NCI-H345 treated with DMSO at 0.1 percent for 48 hours (cell line): ENCODE measurements around the gene AMACR.

Experiments used
- DNase-seq: peaks from one replicate; lab custom pipeline; 2025; ENCODE audit not compliant: unreplicated experiment; lab: John Stamatoyannopoulos, UW

AMACR gene

DNA sequence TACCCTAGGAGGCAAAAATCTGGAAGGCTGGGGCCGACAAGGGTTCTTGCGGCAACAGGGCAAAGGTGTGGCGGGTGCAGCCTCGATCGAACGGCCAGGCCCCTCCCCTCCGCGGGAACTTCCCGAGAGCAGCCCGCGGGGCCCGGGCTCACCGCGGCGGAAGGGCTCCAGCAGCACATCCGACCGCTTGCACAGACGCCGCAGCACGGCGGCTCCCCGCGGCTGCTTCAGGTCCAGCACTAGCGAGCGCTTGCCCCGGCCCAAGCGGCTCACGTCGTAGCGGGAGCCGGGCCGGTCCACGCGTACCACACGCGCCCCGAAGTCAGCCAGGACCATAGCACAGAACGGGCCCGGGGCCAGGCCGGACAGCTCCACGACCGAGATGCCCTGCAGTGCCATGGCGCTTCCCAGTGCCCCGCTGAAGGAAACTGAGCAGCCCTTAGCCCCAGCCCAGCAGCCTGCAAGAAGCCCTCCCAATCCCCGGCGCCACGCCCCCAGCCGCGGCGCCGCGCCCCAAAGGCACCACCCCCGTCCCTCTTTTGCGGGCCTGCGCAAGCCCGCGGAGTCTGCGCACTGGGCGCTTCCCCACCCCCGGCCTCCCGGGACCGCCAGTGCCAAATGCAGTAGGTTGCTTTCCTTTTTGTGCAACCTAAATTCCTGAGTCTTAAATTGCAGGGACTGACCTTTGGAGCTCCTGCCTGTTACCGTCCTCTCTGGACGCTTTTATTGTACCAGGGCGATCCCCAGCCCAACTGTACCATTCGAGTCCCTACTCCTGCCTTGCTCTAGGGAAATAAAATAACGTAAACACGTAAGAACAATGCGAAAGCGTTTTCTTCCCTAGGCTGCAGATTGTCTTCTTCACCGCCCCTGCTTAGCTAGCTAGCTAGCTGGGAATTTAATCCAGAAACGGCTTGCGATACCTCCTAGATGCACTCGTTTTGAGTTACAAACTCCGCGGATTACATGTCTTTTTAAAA lies at the start of gene AMACR:
AMACR (minus strand) TSS at position 430 of the 980 bp plus-strand sequence; CDS start at position 399, 31 bp downstream.
- peak; percentile 75 for DNase-seq

DNA sequence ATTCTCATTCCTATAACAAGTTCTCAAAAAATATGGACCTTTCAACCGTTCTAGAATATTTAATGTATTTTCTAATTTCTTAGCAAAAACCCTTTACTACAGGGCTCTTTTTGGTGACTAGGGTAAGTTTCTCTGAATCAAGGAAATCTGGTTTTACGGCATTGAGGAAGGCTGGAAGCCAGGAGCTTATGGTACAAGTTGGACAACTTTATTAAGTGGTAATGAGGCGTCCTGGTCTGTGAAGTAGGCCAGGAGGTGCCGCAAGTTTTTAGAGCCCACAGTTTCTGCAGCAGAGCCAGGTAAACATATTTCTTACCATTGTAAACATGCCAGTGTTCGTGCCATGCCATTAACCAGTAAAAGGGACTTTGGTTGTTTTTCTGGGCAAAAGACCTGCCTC lies 49.7 kb upstream of the AMACR start:
- DNase-seq = no peak

DNA sequence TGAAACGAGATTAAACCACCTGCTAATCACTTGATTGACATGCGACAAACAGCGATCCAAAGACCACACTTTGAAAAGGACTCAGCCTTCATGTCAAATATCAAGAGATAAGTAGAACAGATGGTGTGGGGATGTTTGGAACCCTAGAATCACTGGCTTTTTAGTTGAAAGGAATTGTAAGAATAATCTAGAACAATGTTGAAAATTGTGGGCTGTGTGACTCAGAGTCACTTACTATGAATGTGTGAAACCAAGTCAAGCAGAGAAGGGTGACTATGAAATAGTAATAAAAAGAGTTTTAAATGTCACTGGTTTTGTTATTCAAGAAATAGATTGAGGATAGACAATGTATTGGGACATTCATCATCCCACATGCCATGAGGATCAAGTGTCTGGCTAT lies 49.3 kb upstream of the AMACR start:
- DNase-seq = no peak

DNA sequence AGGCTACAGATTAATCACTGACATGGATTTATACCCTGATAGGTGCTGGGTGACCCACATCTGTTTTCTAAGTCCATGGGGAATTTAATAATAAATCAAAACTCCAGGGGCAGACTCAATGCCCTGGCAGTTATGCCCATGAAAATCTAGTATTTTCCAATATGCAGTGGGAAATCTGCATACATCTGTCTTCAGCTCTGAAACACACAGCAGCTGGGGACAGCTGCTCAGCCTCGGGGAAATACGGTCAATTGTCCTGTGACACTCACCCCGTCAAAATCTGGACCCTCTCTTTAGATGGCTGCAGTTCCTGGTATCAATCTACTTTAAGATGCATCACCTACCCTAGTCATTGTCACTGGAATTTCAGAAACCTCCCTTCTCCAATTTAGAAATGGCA lies 47.8 kb upstream of the AMACR start:
- no peak for DNase-seq

DNA sequence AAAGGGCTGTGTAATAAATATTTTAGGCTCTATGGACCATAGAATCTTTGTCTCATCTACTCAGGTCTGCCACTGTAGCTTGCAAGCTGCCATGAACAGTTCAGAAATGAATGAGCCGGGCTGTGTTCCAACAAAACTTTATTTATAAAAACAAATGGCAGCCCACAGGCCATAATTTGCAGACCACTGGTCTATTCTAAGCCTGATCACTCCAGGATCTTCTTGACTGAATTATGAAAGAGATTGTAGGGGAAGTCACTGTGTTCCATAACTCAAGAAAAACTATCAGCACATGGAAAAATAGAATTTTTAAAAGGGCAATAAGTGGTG lies 46.5 kb upstream of the AMACR start:
- no peak for DNase-seq

DNA sequence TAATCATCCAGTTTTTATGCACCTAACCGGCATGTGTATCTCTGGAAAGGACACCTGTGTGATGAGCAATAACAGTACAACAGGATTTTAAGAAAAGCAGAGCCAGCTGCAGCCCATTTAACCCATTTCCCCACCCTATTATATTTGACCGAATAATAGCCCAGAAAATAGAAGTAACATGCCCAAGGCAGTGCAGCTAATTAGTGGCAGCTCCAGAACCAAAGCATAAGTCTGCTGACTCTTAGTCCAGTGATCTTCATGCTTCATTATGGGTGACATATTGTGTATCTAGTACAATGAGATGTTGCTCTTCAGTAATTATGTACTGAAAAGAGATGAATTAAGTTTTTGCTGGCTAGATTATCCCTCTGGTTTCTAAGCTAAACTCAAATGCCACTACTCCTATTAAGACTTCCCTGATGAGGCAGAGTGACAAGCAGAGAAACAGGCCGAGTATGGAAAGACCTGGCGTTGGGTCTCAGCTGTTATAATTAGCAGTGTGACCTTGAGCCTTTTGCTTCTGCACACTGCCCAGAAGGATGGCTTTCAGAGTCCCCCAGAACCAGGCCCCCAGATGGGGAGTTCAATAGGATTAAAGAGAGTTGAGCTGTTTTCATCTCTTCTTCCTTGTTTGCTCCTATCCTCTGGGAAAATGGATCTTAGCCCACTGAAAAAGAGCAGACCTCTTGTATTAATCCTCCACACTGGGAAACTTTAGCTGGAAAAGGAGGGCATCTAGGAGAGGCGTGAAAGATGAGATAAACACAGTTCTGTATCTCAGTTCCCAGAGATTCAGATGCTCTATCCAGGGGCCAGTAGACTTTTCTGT lies 45.9 kb upstream of the AMACR start:
- no peak for DNase-seq

DNA sequence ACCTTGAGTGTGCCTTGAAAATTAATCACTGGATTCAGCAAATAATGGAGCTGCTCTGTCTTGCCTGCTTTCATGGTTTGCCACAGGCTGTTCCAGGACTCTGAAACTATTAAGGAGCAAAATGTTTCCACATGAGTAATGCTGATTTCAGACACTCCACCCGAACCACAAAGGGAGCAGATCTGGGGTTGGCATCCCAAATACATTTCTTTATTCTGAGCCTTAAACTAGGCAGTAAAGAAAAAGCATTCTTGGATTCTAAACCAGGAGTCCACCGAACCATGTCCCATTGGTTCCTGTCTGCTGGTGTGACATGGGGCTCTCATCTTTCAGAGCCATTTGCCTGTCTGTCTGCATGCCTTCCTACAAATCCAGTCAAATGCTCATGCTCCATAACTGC lies 45.3 kb upstream of the AMACR start:
- DNase-seq = no peak

DNA sequence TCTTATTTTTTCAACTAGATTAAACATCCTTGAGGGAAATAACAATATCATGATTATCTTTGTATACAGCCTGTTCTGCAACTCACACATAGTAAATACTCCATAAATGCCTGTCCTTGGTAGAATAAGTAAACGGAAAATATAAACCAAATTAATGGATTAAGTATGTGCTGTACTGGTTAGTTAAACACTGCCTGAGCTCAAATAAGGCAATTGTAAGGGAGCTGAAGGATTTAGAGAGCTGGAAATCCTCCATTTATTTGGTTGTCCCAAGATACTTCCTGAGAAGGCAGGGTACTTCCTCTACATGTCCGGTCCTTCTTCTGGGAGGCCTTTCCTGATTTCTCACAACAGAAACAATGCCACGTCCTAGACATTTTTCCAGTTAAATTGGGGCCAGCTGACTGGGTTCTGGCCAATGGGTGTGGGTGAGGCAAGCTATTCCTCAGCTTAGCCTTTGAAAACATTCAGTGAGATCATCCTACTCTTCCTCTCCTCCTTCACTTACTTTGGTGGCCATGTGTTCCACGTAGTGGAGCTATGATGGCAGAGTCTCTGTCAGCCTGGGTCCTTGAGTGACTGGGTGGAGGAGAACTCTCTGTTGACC lies 43.6 kb upstream of the AMACR start:
- DNase-seq = no peak

DNA sequence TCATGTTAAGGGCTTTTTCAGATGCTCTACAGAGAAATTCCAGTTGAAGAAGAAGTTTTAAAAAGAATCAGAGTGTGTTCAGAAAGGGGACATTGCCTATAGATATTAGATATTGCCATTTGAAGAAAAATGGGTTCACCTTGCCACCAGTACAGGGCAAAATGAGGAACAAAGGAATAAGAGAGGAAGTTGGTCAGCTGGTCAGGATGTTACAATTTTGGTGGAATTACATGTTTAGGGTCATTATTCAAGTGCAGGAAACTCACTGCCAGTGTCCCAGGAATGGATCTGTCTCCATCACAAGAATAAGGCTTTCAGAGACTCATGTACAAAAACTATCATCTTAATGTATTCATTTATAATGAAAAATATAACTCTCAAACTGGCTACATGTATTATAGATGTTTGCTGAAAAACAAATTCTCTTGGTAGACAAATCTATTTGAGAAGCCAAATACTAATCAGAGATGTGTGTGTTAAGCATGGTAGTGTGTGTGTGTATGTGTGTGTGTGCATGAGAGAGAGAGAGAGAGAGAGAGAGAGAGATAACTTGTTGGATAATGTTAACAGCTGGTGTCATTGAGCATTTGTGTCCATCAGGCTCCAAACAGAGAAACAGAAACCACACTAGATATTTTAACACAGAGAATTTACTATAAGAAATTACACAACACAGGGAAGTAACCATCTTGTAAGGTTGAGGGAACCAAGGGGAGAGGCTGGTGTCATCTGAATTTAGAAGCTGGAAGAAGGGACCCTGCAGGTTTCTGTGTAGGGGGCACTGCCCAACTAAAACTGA lies 40.1 kb upstream of the AMACR start:
- no peak for DNase-seq

DNA sequence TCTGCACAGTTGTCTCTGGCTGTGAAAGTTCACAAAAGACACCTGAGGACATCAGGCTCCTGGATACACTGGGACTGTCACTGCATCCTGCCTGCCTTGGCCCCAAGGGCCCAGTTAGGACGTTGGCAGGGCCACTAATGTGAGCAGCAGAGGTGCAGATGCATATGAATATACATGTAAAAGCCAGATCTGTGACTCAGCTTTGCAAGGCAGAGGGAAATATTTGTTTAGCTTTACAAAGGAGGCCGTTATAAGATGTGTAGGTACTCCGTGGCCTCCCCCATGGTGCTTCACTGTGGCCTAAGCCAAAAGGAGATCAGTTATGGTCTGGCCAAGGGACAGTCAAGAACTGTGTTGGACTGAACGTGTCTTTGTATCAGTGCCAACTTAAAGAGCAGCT lies 39.3 kb upstream of the AMACR start:
- no peak for DNase-seq

DNA sequence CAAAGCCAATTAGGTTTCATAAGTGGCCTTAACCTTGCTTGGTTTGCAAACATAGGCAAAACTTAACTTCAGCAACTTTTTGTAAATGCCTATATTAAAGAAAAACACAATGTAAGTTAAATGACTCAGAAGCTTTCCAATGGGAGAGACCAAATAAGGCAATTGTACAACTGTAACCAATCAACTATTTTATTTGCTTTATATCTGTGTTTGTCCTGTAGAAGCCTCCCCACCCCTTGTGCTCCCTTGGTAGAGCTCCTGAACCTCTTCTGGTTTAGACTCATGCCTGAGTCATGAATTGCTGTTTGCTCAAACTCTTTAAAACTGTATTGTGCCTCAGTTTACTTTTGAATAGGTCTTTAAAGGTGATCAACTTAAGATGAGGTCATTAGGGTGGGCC lies 38.1 kb upstream of the AMACR start:
- DNase-seq = no peak

DNA sequence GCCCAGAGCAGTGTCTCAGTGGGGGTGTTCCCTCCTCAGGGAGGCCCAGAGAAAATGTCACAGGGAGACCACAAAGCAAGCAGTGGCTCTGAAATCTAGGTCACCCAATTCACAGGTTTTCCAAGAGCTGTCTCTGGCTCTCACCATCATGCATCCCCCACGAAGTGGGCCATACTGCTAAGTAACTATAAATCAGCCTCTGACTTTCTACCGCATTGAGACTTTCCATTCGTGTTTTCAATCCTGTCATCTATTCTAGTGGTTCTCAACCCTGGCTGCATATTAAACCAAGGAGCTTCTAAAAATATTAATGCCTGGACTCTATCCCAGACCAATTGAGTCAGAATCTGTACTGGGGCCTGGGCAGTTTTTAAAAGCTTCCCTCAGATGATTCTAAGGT lies 37.2 kb upstream of the AMACR start:
- no peak for DNase-seq

DNA sequence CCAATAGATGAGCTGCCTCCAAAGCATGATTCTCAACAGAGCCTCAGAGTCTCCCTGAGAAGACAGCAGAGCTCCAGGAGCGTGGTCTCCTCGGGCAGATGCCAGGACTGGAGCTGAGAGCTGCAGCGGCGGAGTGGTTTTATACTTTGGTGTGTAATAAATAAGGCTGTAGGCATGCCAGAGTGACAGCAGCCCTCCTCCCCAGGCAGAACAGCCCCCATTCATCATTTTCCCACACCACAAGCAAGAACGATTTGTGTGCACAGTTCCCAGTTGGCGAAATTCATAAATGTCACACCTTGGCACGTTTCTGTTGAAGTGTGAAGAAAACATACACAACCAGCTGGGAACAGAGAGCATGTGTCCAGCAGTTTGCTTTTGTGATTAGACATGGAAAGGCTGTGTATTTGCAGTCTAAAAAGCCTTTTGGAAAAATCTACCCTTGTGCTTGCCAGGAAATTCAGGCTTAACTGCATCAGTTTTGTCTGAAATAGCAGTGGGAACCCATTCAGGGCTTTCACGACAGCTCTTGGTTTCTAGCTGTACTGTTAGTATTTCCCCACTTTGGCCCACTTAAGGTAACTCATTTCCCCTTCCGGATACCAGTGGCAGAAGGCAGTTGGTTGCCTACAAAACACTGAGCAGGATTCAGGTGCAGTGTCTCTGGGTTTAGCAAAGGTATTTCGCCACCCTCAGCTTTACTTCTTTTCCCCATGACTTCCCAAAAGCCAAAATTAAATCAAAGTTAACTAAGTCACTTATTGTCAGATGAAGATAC lies 35.4 kb upstream of the AMACR start, which contains the start of gene C1QTNF3:
C1QTNF3 (minus strand) TSS at position 115 of the 778 bp plus-strand sequence; CDS start at position 27, 88 bp downstream.
- DNase-seq = no peak

DNA sequence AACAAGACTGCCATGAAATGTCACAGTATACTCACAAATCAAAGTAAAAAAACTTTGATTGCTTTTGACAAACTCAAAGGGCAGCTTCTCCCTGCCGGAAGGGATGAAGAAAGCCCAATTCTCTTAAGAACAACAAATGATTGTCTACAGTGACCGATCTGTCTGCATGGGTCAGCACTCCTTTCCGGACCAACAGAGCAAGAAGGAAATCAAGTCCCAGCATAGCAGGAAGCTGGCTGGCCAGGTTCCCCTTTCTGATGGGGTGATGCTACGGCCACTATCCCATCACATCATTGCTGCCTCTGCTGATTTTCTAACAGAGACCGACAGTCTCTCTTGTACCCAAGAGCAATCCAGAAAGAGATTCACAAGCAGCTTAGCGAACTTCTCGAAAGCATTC lies 34.5 kb upstream of the AMACR start:
- no peak for DNase-seq

DNA sequence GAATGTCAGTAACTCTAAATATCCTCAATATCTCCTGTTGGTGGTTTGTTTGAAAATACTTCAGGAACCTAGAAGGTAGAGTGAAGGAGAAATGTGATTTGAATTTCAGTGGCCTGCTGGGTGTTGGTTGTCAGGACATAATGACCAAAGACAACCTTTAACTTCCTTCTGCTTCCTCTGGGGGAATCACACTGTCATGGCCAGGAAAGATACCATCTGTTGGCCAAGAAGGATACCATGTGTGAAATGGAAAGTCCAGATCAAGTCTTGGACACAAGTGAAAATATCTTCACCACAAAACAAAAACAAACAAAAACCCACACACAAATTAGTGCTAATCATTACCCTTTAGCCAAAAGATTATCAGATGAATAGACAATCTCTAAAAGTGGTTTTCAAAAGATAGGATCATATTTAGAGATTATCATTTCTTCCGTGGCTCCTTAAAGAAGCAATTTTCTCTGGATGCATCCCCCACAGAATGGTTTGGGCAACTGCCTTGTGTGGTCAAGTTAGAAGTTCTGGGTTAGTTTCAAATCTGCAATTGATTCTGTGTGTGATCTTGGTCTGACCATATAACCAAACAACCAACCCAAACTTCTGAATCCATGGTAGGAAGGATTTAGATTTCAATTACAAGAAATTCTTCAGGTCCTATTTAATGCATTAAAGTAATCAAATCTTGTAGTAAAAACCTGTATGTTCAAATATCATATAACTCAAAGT lies 33.6 kb upstream of the AMACR start:
- DNase-seq = no peak

DNA sequence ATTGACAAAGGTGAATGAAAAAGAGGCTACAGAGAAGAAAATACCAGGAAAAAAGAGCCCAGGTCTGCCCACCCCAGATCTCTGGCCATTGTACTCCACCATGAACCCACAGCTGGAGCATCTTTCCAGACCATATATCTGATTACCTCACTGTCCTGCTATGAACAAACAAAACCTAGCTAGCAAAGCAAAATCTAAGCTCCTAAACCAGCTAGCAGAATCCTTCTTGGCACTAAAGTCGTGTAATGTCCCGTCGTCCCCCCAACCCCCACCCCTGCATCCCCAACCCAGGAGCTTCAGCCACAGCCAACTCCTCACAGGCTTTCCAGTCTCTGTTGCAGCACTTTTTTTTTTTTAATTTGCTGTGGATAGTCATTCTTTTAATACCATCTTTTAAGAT lies 32.6 kb upstream of the AMACR start:
- DNase-seq = no peak

DNA sequence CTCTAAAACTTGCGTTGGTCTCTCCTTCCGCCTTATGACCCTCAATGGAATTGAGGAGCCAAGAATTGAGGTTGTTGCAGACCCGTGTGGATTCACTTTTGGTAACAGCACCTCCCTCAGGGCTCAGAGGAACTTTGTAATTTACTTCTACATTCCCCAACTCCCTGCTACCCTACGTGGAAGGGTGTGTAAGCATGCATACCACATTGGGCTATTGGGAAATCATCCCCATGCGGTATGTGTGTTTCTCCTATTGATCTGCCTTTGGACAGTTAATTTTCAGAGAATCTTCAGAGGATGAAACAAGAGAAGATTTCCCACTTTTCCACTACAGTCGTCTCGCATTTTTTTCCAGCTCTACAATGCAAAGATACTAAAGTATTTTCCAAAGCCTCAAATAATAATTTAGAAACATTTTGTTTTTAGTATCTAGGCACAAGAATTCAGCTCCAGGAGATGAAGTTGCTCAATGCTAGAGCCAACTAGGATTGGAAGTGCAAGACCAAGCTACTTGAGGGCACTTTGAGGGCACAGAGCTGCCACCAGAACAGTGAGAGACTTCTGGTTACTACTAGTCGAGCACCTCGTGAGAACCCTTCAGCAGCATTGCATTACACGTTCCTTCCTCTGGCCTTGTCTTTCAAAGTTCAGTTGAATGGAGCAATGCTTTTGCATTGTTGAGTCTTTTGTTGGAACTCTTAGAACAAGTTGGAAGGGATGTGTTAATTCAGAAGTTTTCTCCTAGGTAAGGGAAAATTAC lies 31.7 kb upstream of the AMACR start:
- no peak for DNase-seq

DNA sequence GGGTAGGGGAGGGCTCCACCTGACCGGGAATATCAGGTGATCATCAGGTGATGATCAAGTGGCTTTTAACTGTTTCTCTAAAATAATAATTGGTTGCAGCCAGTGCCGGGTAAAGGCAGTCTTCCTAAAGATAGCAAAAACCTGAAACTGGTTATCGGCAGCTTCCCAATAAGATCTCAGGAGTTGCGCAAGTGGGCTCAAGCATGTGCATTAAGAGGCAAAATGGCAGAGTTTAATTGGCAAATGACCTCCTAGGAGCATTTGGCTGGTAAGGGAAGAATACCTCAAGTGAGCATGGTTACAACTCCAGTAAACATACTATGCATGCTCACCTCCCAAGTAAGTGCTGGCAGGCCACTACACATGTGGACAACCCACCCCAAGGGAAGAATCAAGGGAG lies 31.0 kb upstream of the AMACR start:
- no peak for DNase-seq

DNA sequence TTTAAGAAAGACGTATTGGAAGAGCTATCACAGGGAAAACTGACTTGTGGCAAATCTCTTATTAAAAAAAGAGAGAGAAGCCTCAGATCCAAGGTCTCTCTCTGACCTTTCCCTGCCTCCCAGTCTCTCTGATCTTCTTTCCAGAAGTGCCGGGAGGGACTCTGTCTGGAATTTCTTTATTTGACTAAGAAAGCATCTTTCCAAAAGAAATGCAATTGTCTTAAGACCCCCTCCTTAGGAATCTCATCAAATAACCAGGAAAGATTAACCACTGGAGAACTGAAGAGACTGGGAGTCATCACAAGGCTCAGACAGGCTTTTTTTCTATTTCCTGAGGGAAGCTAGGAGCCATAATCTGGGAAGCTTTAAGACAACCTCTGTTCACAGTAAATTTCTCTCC lies 30.5 kb upstream of the AMACR start:
- DNase-seq = no peak
